Mesothelial cell of epicardium (in vitro differentiated cells): ENCODE measurements around the gene SOST. TPM values are rescaled to one million over a fixed set of nuclear protein-coding genes. Genes with fewer than 3 reads are reported as not detected.
"Not testable (repeated sequence)": the region's sequence is repeated elsewhere in the genome, so short reads cannot be mapped to it uniquely, and the experiment has no call there.

ENCODE experiments used
- DNase-seq, 2 experiments: peaks; one replicate each; pipeline ENCODE4 v3.0.0; 2021; ENCODE audit warnings: low spot score in 2 of 2; ENCODE audit not compliant: unreplicated experiment in 2 of 2
- H3K27ac Mint-ChIP-seq: 2 replicates; pipeline ENCODE4 v1.8.0; 2021; ENCODE audit warnings: mixed read lengths
- H3K27me3 Mint-ChIP-seq: 2 replicates; pipeline ENCODE4 v1.8.0; 2021; ENCODE audit warnings: low read depth, mixed read lengths
- H3K36me3 Mint-ChIP-seq: 2 replicates; pipeline ENCODE4 v1.8.0; 2021; ENCODE audit warnings: mixed read lengths
- H3K4me1 Mint-ChIP-seq: 2 replicates; pipeline ENCODE4 v1.8.0; 2021; ENCODE audit warnings: mixed read lengths
- H3K4me3 Mint-ChIP-seq: 2 replicates; pipeline ENCODE4 v1.8.0; 2021; ENCODE audit warnings: mild to moderate bottlenecking, moderate library complexity, mixed read lengths
- H3K9me3 Mint-ChIP-seq: 2 replicates; pipeline ENCODE4 v1.8.0; 2021; ENCODE audit warnings: mixed read lengths
- total RNA-seq: library from RNA; stranded (reverse); gene quantifications from 3 replicates; pipeline ENCODE4 v1.2.1, GENCODE V29; 2021
- TF ChIP-seq, protein P1 (sequence below): fragments of 200-600 bp; sonication (generic); IDR thresholded peaks from one replicate; pipeline ENCODE4 v1.5.0; 2021; ENCODE audit warnings: antibody characterized with exemption; ENCODE audit not compliant: unreplicated experiment

SOST gene
- total RNA-seq, 1 donor from 2014 or later: 0.27 TPM

DNA sequence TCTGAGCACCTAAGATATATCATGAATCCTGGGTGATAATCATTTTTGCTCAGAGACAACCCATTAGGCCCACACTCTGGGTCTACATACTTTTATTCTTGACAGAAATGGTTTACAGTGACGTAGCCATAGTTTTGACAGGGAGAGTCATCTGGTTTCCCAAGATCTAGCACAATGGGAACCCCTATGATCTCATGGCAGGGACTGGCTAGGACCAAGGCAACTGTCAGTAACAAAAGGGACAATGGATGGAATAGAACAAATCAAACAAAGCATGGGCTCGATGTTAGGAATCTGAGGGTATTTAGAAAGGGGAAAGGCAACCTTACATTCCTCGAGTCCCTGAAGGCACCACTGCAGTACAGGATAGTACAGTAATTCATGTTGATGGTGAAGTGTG is 42.1 kb upstream of the SOST start:
- Mint-ChIP-seq H3K9me3 (peaks cover 17% of the 10 kb centered on the region), H3K4me3 (no peak overlapping the region), H3K4me1 (peaks cover 11% of the 10 kb centered on the region), H3K27ac (no peak overlapping the region), H3K27me3 (peaks cover 14% of the 10 kb centered on the region), H3K36me3 (peaks cover 19% of the 10 kb centered on the region)
- TF ChIP-seq, protein P1, sequence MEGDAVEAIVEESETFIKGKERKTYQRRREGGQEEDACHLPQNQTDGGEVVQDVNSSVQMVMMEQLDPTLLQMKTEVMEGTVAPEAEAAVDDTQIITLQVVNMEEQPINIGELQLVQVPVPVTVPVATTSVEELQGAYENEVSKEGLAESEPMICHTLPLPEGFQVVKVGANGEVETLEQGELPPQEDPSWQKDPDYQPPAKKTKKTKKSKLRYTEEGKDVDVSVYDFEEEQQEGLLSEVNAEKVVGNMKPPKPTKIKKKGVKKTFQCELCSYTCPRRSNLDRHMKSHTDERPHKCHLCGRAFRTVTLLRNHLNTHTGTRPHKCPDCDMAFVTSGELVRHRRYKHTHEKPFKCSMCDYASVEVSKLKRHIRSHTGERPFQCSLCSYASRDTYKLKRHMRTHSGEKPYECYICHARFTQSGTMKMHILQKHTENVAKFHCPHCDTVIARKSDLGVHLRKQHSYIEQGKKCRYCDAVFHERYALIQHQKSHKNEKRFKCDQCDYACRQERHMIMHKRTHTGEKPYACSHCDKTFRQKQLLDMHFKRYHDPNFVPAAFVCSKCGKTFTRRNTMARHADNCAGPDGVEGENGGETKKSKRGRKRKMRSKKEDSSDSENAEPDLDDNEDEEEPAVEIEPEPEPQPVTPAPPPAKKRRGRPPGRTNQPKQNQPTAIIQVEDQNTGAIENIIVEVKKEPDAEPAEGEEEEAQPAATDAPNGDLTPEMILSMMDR: no peak
- DNase-seq: no peak

DNA sequence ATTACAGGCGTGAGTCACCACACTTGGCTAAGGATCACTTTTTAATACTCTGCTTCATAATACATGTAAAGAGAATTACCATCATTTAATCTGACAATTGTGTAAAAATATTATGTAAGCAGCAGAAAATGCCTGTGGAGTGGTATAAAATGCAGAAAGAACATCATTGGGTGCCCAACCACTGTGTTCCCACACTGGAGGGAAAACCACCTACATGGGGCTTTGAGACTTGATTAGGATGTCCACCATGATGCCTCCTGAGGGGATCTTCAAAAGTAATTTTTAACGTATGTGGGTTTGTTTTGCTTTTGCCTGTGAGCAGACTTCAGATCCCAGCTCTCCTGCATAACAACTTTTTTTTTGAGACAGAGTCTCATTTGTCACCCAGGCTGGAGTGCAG is 40.5 kb upstream of the SOST start:
- peaks cover 27% of the 10 kb centered on the region for H3K27me3 Mint-ChIP-seq
- H3K4me3 Mint-ChIP-seq: no peak overlapping the region
- peaks cover 13% of the 10 kb centered on the region for H3K9me3 Mint-ChIP-seq
- no peak overlapping the region for H3K27ac Mint-ChIP-seq
- peaks cover 5% of the 10 kb centered on the region for H3K36me3 Mint-ChIP-seq
- no peak for DNase-seq
- peaks cover 11% of the 10 kb centered on the region for H3K4me1 Mint-ChIP-seq
- TF ChIP-seq, protein P1: no peak

DNA sequence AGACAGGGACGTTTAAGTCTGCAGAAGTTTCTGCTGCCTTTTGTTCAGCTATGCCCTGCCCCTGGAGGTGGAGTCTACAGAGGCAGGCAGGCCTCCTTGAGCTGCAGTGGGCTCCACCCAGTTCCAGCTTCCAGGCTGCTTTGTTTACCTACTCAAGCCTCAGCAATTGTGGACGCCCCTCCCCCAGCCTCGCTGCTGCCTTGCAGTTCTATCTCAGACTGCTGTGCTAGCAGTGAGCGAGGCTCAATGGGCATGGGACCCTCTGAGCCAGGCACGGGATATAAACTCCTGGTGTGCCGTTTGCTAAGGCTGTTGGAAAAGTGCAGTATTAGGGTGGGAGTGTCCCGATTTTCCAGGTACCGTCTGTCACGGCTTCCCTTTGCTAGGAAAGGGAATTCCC is 39.4 kb upstream of the SOST start:
- H3K27me3 Mint-ChIP-seq: peaks cover 31% of the 10 kb centered on the region
- H3K36me3 Mint-ChIP-seq, DNase-seq, H3K4me3 Mint-ChIP-seq, H3K27ac Mint-ChIP-seq, H3K4me1 Mint-ChIP-seq: not testable (repeated sequence)
- peaks cover 21% of the 10 kb centered on the region for H3K9me3 Mint-ChIP-seq

DNA sequence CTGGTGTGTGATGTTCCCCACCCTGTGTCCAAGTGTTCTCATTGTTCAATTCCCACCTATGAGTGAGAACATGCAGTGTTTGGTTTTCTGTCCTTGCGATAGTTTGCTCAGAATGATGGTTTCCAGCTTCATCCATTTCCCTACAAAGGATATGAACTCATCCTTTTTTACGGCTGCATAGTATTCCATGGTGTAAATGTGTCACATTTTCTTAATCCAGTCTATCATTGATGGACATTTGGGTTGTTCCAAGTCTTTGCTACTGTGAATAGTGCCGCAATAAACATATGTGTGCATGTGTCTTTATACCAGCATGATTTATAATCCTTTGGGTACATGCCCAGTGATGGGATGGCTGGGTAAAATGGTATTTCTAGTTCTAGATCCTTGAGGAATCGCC is 34.1 kb upstream of the SOST start:
- H3K36me3 Mint-ChIP-seq: not testable (repeated sequence)

DNA sequence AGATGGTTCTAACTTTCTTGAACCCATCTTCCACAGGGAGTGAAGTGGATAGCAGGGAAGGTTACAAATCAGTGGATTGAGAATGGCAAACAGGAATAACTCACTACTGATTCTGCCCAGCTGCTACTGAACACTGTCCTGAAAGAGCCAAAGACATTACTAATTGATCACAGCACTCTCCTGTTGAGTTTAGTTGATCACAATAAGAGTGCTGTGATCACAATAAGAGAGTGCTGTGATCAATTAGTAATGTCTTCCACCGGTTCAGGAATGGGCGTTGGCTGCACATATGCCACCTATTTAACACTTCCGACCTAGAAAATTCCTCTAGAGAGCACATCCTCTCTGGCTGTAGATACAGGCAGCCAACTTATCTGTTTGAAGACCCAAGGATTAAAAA is 33.0 kb upstream of the SOST start:
- Mint-ChIP-seq H3K27ac (no peak overlapping the region), H3K27me3 (peaks cover 25% of the 10 kb centered on the region), H3K4me3 (no peak overlapping the region), H3K36me3 (no peaks in the 10 kb centered on the region), H3K4me1 (peaks cover 3% of the 10 kb centered on the region), H3K9me3 (peaks cover 20% of the 10 kb centered on the region)
- TF ChIP-seq, protein P1: no peak
- no peak for DNase-seq

More for the DNA sequence above, 34.1 kb upstream of the SOST start:
- Mint-ChIP-seq H3K9me3 (peaks cover 27% of the 10 kb centered on the region), H3K27me3 (peaks cover 31% of the 10 kb centered on the region)
- not testable (repeated sequence) for DNase-seq, H3K4me1 Mint-ChIP-seq, H3K4me3 Mint-ChIP-seq, H3K27ac Mint-ChIP-seq

DNA sequence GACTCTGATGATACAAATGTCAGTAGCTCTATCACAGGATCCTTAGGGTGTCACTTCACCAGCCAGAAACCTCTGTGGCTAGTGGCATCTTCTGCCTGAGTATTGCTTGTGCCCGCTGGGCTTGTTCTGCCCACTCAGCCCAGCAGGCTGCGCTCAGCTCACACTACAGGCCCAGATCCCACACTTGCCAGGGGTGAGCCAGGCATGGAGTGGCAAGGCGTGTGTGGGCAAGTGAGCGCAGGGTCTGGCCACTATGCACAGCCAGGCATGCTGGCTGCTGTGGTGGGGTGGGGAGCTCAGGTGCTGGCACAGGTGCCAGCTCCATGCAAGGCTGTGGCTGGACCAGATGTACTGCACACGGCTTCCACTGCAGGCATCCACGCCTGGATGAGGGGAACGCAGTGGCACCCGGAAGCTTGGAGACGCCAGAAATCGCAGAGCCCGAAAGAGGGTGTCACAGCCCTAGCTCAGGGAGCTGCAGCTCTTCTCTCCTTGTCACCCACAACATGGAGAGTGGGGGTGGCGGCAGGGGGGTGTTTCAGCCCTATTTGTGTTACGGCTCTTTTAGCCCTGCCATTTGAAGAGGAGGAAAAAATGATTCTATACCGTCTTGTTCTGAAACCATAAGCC is 31.8 kb upstream of the SOST start:
- TF ChIP-seq, protein P1: no peak
- Mint-ChIP-seq H3K4me3 (no peak overlapping the region), H3K27me3 (peaks cover 16% of the 10 kb centered on the region), H3K27ac (no peak overlapping the region), H3K36me3 (no peaks in the 10 kb centered on the region), H3K9me3 (peaks cover 13% of the 10 kb centered on the region), H3K4me1 (peaks cover 3% of the 10 kb centered on the region)
- DNase-seq: no peak

DNA sequence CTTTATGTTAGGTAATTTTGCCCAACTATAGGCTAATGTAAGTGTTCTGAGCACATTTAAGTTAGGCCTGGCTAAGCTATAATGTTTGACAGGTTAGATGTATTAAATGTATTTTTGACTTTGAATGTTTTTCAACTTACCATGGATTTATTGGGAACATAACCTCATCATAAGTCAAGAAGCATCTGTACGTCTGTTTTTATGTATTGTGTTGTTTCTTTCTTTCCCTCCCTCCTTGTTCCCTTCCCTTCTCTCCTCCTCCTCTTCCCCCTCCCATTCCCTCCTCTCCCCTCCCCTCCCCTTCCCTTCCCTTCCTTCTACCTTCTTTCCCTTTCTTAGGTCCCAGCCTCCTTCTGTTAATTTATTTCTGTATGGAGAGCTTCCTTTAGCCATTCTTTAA is 30.9 kb upstream of the SOST start:
- peaks cover 13% of the 10 kb centered on the region for H3K9me3 Mint-ChIP-seq
- H3K4me1 Mint-ChIP-seq: peaks cover 3% of the 10 kb centered on the region
- DNase-seq: no peak
- TF ChIP-seq, protein P1: no peak
- no peak overlapping the region for H3K27ac Mint-ChIP-seq
- H3K36me3 Mint-ChIP-seq: no peaks in the 10 kb centered on the region
- peaks cover 8% of the 10 kb centered on the region for H3K27me3 Mint-ChIP-seq
- no peak overlapping the region for H3K4me3 Mint-ChIP-seq
